Stimulated activated CD8-positive, alpha-beta memory T cell treated with anti-CD3 and anti-CD28 coated beads, Interleukin-4, amount 100 ng/mL, for 1 hour (primary cell): Measurements from ENCODE around the gene NUCB1.
"Not testable (repeated sequence)": the region's sequence is repeated elsewhere in the genome, so short reads cannot be mapped to it uniquely, and the experiment has no call there.

Experiments
- DNase-seq, 2 donors: peaks; one replicate each; pipeline ENCODE4 v3.0.0-alpha.2; 2020; ENCODE audit warnings: low read depth in 2 of 2, low spot score in 1 of 2

The NUCB1 gene

DNA sequence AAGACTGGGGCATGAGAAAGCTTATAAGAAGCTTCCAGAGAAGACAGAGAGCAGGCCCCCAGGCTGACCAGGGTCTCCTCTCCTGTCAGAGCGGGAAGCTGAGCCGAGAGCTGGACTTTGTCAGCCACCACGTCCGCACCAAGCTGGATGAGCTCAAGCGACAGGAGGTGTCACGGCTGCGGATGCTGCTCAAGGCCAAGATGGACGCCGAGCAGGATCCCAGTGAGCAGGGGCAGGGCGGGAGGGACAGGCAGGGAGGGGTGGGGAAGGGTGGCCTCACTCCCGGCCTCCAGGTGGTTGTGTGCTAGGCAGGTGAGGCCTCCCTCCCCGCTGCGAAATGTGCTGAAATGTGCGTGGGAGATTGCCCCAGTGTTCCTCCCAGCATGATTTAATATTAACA lies 5.6 kb downstream of the NUCB1 start:
- no peak for DNase-seq

DNA sequence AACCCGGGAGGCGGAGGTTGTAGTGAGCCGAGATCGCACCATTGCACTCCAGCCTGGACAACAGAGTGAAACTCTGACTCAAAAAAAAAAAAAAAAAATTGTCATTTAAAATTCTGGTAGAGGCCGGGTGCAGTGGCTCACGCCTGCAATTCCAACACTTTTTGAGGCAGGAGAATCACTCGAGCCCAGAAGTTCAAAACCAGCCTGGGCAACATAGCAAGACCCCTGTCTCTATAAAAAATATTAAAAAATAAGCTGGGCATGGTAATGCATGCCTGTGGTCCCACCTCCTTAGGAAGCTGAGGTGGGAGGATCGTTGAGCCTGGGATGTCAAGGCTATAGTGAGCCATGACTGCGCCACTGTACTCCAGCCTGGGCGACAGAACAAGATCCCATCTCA lies 6.2 kb downstream of the NUCB1 start:
- no peak for DNase-seq

DNA sequence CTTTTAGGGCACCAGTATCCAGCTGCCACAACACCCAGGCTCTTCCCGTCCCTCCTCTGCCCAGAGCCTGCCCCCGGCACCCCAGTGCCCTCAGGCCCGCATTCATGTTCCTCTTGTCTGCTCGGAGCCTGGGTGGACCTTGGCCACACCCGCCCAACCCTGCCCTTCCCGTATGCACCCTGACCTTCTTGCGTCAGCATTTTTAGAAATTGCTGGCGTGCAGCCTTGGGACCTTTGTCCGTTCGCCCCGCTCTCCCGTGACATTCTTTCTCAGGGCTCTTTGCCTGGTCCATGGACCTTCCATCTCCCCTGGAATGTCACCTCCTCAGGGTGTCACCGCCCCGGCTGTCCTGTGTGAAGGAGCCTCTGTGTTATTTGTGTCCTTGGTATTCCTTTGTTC lies 7.6 kb downstream of the NUCB1 start:
- no peak for DNase-seq

DNA sequence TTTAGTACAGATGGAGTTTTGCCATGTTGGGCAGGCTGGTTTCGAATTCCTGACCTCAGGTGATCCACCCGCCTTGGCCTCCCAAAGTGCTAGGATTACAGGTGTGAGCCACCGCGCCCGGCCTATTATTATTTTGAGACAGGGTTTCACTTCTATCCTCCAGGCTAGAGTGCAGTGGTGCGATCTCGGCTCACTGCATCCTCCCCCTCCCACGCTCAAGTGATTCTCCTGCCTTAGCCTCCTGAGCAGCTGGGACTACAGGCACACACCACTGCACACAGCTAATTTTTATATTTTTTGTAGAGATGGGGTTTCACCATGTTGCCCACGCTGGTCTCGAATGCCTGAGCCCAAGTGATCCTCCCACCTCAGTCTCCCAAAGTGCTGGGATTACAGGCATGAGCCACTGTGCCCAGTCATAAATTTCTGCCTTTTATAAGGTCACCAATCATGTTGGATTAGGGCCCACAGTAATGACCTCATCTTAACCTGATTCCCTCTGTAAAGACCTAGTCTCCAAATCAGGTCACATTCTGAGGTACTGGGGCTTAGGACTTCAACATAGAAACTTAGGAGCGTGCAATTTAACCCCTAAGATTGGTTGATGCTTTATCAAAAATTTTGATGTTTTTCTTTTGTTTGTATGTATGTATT lies 9.4 kb downstream of the NUCB1 start:
- DNase-seq = not testable (repeated sequence)

DNA sequence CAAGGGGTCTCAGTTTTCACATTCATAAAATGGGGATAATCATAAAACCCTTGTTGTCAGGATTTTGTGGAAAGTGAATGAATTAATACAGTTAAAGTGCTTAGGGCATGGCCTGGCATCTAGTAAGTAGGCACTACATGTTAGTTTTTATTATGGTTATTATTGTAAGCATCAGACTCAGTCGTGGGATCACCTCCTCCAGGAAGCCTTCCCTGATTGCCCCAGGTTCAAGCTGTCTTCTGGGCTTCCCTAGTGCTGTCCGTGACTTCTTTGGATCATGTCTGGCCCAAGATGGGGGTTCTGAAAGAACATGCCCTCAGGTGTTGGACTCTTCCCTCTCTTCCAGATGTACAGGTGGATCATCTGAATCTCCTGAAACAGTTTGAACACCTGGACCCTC lies 10.7 kb downstream of the NUCB1 start:
- DNase-seq = no peak

DNA sequence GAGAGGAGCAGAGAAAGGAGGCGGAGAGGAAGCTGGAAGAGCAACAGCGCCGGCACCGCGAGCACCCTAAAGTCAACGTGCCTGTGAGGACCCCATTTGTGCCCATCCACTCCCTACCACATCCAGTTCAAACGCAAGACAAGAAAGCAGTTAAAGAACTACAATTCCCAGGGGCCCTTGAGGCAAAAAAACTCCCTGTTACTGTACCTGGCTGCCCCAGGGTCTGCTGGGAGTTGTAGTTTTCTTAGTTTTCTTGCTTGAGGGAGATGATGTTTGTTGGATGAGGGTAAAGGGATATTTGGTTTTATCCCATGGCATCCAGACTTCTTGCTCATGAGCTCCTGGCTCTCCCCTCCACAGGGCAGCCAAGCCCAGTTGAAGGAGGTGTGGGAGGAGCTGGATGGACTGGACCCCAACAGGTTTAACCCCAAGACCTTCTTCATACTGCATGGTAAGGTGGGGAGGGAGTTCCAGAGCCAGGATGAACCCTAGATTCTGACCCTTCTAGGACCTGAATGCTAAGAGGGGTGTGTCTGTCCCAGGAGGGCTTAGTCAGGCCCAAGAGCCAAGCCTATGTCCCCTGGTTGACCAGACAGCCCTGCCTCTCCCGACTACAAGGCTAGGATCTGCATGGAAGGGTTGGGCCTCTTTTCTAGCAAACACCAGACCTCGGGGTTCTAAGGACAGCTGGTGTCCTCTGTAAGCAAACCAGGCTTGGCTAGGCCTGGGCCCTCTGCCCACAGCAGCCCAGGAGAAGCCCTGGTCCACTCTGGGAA lies 13.2 kb downstream of the NUCB1 start:
- no peak for DNase-seq

DNA sequence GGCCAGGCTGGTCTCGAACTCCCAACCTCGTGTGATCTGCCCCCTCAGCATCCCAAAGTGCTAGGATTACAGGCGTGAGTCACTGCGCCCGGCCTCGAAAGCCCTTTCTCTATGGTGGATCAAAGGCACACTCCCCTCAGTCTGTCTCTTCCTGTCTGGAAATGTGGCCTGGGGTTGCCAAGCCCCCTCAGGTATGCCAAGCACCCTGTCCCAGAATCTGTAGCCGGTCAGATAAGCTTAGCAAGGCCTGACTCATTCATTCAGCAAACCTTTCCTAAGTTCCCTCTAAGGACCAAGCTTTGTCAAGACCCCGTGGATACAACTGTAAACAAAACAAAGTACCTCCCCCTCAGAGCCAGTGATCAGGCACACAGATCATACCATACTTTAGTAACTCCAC lies 14.1 kb downstream of the NUCB1 start:
- DNase-seq = no peak

DNA sequence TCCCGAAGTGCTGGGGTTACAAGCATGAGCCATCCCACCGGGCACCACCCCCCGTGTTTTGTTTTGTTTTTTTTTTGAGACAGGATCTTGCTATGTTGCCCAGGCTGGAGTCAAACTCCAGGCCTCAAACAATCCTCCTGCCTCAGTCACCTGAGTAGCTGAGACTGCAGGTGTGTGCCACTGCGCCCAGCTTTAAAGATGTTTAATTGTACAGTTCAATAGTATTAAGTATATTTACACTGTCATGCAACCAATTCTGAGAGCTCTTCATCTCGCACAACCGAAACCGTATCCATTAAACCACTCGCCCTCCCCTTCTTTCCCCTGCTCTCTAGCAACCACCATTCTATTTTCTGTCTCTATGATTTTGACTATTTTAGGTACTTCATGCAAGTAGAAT lies 15.6 kb downstream of the NUCB1 start:
- no peak for DNase-seq

DNA sequence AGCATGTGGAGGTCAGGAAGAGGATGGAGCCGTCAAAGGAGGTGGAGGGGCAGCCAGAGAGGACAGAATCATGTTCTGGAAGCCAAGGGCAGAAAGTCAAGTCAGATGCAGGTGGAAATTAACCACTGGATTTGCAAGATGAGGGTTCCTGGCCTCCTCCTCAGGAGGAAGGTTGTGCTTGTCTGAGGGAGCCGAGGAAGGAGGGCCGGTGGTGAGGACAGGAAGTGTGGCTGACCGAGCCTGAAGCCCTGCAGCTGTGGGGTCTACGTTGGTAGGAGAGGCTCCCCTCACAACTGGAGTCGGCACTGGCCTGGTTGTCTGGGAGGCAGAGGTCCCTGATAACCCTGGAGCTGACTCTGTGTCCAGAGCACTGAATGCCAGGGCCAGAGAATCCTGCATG lies 18.0 kb downstream of the NUCB1 start:
- no peak for DNase-seq

DNA sequence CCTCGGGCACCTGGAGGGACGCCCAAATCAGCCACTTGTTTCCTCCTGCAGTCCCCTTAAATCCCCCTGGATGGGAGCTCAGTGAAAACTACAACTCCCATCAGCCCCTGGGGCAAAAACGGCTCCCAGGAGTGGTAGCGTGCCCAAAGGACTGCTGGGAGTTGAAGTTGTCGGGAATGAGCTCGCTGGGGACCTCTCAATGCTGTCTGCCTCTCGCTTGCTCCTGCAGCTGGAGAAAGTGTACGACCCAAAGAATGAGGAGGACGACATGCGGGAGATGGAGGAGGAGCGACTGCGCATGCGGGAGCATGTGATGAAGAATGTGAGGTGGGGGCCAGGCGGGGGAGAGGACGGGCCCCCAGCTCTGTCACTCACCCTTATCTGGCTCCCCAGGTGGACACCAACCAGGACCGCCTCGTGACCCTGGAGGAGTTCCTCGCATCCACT lies 18.7 kb downstream of the NUCB1 start:
- no peak for DNase-seq

DNA sequence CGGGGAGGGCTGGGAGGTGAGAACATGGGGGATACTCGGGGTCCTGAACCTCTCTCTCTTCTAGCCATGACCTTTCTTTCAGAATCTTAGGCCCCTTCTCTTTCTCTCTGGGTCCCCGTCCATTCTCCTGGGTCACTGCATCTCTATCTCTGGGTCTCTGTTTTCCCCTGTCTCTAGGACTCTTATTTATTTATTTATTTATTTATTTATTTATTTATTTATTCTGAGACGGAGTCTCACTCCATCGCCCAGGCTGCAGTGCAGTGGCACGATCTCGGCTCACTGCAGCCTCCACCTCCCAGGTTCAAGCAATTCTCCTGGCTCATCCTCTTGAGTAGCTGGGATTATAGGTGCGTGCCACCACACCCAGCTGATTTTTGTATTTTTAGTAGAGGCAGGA lies 19.2 kb downstream of the NUCB1 start:
- not testable (repeated sequence) for DNase-seq

DNA sequence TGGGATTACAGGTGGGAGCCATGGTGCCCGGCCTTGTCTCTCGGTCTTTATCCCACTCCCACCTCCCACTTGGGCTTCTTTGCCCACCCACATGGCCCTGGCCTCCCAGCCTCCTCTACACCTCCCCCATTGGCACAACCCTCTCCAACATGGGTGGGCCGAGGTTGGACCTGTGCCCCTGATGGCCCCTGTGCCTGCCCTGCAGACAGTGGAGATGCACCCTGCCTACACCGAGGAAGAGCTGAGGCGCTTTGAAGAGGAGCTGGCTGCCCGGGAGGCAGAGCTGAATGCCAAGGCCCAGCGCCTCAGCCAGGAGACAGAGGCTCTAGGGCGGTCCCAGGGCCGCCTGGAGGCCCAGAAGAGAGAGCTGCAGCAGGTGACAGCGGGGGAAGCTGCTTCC lies 20.8 kb downstream of the NUCB1 start:
- DNase-seq = no peak

DNA sequence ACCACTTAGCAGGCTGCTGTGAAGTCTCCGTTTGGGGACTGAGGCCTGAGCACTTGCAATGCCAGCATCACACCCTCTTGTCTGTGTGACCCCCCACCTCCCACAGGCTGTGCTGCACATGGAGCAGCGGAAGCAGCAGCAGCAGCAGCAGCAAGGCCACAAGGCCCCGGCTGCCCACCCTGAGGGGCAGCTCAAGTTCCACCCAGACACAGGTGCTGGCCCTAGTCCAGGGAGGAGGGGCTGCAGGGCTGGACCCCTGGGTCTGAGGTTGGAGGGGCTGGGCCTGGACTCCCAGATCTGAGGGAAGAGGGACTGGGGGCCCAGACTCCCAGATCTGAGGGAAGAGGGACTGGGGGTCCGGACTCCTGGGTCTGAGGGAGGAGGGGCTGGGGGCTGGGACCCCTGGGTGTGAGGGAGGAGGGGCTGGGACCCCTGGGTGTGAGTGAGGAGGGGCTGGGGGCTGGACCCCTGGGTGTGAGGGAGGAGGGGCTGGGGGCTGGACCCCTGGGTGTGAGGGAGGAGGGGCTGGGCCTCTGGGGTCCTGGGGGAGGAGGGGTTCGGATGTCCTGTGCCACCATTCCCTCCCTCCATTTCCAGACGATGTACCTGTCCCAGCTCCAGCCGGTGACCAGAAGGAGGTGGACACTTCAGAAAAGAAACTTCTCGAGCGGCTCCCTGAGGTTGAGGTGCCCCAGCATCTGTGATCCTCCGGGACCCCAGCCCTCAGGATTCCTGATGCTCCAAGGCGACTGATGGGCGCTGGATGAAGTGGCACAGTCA lies 21.8 kb downstream of the NUCB1 start:
- no peak for DNase-seq

DNA sequence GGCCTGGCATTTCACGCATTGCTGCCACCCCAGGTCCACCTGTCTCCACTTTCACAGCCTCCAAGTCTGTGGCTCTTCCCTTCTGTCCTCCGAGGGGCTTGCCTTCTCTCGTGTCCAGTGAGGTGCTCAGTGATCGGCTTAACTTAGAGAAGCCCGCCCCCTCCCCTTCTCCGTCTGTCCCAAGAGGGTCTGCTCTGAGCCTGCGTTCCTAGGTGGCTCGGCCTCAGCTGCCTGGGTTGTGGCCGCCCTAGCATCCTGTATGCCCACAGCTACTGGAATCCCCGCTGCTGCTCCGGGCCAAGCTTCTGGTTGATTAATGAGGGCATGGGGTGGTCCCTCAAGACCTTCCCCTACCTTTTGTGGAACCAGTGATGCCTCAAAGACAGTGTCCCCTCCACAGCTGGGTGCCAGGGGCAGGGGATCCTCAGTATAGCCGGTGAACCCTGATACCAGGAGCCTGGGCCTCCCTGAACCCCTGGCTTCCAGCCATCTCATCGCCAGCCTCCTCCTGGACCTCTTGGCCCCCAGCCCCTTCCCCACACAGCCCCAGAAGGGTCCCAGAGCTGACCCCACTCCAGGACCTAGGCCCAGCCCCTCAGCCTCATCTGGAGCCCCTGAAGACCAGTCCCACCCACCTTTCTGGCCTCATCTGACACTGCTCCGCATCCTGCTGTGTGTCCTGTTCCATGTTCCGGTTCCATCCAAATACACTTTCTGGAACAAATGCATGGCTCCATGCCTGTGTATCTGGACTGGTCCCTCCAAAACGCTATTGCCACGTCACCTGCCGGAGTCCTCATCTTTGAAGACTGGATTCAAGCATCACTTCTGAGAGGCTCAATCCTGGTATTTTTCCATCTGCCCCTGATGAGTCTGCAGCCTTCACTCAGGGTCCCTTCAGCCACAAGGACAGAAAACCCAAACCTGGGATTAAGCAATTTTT lies 22.7 kb downstream of the NUCB1 start:
- DNase-seq = no peak

DNA sequence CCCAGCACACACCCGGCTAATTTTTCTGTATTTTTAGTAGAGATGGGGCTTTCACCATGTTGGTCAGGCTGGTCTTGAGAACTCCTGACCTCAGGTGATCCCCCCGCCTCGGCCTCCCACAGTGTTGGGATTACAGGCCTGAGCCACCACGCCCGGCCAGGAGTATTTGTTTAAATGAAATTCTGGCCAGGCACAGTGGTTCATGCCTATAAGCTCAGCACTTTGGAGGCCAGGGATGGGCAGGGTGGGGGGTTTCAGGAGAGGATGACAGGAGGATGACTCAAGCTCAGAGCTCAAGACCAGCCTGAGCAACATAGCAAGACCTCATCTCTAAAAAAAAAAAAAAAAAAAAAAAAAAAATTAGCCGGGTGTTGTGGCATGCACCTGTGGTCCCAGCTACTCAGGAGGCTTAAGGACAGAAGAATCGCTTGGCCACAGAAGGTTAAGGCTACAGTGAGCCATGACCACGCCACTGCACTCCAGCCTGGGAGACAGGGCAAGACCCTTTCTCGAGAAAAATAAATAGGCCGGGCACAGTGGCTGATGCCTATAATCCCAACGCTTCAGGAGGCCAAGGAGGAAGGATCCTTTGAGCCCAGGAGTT lies 25.2 kb downstream of the NUCB1 start:
- no peak for DNase-seq

DNA sequence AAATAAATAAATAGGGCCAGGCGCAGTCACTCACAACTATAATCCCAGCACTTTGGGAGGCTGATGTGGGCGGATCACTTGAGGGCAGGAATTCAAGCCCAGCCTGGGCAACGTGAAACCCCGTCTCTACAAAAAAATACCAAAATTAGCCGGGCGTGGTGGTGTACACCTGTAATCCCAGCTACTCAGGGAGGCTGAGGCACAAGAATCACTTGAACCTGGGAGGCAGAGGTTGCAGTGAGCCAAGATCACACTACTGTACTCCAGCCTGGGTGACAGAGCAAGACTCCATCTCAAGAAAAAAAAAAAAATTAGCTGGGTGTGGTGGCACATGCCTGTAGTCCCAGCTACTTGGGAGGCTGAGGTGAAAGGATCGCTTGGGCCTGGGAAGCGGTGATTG lies 25.8 kb downstream of the NUCB1 start:
- not testable (repeated sequence) for DNase-seq

DNA sequence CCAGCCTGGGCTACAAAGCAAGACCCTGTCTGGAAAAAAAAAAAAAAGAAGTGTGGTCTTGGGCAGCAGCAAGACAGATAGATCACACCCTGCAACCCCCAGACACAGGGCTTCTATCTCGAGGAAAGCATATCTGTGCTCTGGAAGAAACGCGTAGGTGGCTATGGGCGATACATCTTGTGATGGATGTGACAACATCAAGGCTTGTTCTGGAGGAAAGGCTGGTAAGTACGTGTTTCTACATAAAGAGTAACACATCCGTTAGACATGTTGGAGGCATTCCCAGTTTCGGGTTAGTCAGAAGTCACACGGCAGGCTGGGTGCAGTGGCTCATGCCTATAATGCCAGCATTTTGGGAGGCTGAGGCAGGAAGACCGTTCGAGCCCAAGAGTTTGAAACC lies 26.8 kb downstream of the NUCB1 start:
- DNase-seq = no peak

DNA sequence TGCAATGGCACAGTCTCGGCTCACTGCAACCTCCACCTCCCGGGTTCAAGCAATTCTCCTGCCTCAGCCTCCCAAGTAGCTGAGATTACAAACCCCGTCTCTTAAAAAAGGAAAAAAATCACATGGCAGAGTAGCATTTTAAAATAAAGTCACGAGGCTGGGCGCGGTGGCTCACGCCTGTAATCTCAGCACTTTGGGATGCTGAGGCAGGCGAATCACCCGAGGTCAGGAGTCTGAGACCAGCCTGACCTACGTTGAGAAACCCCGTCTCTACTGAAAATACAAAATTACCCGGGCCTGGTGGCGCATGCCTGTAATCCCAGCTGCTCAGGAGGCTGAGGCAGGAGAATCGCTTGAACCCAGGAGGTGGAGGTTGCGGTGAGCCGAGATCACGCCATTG lies 27.6 kb downstream of the NUCB1 start:
- DNase-seq = not testable (repeated sequence)

DNA sequence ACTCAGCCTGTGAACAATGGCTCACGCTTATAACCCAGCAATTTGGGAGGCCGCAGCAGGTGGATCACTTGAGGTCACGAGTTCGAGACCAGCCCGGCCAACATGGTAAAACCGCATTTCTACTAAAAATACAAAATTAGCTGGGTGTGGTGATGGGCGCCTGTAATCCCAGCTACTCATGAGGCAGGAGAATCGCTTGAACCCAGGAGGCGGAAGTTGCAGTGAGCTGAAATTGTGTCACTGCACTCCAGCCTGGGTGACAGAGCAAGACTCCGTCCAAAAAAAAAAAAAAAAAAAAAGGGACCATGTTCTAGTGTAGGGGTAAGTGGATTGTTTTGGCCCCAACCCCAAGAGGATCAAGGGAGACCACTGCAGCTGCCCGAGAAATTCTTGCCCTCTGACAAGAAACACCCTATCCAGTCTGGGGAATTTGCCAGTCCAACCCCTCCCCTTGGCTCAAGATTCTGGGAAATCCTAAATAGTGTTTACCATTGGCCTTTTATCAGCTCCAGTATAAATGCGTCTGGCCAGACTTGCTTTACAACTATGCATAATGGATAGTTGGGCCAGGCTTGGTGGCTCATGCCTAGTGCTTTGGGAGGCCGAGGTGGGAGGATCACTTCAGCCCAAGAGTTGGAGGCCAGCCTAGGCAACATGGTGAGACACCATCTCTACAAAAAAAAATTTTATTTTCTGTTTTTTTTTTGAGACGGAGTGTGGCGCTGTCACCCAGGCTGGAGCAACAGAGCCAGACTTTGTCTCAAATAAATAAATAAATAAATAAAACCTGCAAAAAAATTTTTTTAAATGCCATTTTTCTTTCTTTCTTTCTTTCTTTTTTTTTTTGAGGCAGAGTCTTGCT lies 28.3 kb downstream of the NUCB1 start:
- no peak for DNase-seq
